ENCODE data around the gene ACTL6A. TPM values are rescaled to one million over a fixed set of nuclear protein-coding genes. Genes with fewer than 3 reads are reported as not detected.
A peak's percentile ranks its signal among the peaks of the same experiment; 100 is the strongest.

ACTL6A gene
- total RNA-seq, 3 donors from 2014 or later: 86.7 to 96.8 (median 92.3) TPM

DNA sequence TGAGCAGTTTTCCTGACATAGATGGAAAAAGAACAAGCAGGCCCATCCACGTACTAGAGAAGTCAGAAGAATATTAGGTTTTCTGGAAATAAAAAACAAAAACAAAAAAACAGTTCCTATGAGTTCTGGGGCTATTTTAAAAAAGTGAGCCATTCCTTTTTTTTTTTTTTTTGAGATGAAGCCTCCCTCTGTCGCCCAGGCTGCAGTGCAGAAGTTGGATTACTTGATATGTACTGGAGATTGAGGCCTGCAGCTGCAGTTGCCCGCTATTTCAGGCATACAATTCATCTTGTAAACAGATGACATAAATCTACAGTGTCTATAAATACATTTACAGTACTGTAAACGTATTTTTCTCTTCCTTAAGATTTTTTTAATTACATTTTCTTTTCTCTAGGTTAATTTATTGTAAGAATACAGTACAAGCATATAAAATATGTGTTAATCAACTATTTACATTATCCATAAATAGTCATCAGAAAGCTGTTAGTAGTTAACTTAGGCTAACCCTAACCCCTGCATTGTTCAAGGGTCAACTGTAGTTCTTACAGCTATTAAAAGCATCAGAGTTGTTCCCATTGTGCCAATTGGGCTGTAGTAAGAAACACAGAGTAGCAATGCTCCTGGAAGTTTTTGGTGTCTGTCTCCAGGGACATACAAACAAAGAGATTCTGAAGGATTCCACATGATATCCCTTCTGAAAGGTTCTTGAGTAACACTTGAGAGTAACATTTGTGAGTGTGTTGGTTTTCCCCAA, 11.2 kb upstream of the ACTL6A start:
- Mint-ChIP-seq H3K27me3 (ENCODE audit: low read depth) (peaks cover 4% of the 10 kb centered on the region), H3K9me3 (no peaks in the 10 kb centered on the region), H3K36me3 (ENCODE audit: insufficient read depth) (no peaks in the 10 kb centered on the region), H3K4me1 (ENCODE audit: low read depth) (no peaks in the 10 kb centered on the region), H3K4me3 (no peak overlapping the region)
- ATAC-seq (no peak), DNase-seq (no peak)

DNA sequence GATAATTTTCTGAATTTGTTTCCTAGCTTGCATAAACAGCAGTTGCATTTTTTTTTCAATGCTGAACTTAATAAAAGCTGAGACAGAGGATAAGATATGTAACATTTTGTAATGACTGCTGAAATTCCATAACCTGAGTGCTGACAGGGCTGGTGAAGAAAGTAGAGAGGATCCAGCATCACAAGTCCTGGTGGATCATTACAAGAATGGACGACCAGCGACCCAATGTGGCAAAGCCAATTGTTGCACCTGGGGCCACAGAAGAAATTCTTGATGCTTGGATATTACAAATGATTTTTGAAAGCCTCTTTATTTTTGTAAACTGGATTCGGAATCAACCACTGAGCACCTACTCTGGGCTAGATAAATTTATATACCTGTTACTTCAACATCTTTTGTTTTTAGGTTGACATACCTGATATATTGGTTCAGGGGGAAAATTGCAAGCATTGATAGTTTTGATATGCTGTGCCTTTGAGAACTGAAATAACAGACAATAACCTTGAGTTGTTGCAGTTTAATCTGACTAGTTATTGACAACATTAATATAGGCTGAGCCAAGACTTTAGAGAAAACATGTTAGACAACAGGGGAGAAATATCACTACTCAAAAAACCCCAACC, 3.9 kb upstream of the ACTL6A start:
- DNase-seq: peak; percentile 17
- no peak for ATAC-seq
- peaks cover 9% of the 10 kb centered on the region for H3K4me1 Mint-ChIP-seq (ENCODE audit: low read depth)
- no peaks in the 10 kb centered on the region for H3K9me3 Mint-ChIP-seq
- H3K4me3 Mint-ChIP-seq: no peak overlapping the region
- H3K36me3 Mint-ChIP-seq (ENCODE audit: insufficient read depth): no peaks in the 10 kb centered on the region
- peaks cover 6% of the 10 kb centered on the region for H3K27me3 Mint-ChIP-seq (ENCODE audit: low read depth)

DNA sequence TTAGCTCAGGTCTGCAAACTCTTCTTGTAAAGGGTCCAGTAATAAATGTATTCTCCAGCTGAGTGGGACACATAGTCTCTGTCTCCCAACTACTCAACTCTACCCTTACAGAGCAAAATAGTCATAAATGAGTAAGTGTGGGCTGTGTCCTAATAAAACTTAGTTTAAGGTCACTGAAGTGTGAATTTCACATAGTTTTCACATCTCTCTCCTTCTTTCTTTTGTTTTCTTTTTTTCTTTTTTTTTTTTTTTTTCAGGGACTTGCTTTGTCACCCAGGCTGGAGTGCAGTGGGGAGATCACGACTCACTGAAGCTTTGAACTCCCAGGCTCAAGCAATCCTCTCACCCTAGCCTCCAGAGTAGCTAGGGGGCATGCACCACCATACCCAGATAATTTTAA, 1.9 kb upstream of the ACTL6A start:
- Mint-ChIP-seq H3K9me3 (no peaks in the 10 kb centered on the region), H3K27me3 (ENCODE audit: low read depth) (peaks cover 6% of the 10 kb centered on the region), H3K36me3 (ENCODE audit: insufficient read depth) (no peaks in the 10 kb centered on the region), H3K4me1 (ENCODE audit: low read depth) (peaks cover 25% of the 10 kb centered on the region), H3K4me3 (no peak overlapping the region)
- DNase-seq (no peak), ATAC-seq (no peak)

DNA sequence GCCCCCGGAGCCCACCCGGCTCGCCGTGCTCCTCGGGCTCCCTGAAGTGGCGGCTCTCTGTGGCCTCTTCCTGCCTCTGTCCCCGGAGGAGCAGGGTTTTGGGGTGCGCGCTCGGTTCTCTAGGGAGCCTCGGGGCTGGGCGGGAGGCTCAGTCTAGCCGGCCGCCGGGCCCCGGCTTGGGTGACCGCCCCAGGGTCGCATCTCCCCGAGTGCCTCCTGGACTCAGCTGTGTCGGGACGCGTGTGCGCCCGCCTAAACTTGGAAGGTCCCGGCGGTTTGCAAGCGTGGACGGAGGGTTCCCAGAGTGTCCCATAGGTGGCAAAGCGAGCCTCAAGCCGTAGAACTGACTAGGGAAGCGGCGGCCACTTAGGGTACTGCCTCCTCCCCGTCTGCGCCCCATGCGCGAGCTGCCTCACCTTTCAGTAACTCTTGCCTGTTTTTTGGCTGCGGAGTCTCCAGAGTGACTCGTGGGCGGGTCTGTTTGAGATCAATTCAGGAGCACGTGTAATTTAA, 601 bp downstream of the ACTL6A start:
- peaks cover 2% of the 10 kb centered on the region for H3K27me3 Mint-ChIP-seq (ENCODE audit: low read depth)
- H3K36me3 Mint-ChIP-seq (ENCODE audit: insufficient read depth): no peaks in the 10 kb centered on the region
- peak; percentile 51 for DNase-seq
- ATAC-seq: peak; percentile 64 to 66
- H3K4me1 Mint-ChIP-seq (ENCODE audit: low read depth): peaks cover 31% of the 10 kb centered on the region
- no peaks in the 10 kb centered on the region for H3K9me3 Mint-ChIP-seq
- peak overlapping the region; percentile 95 for H3K4me3 Mint-ChIP-seq

DNA sequence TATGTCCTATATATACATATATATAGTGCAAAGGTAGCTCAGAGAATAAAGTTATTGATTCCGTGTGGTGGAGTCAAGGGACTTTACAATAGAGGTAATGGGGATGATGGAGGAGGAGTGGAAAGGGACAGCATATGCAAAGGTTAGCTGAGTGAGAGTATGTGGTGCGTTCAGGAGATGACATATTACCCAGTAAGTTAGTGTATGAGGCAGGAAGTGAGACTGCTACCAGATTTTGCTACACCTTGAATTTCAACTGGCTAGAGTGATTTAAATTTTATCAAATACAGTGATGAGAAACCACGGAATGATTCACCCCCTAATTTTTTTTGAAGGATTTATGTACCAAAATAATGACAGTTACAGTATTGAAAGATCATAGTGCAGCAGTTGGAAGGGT, 2.8 kb downstream of the ACTL6A start:
- no peak for ATAC-seq
- peaks cover 7% of the 10 kb centered on the region for H3K36me3 Mint-ChIP-seq (ENCODE audit: insufficient read depth)
- peaks cover 33% of the 10 kb centered on the region for H3K4me1 Mint-ChIP-seq (ENCODE audit: low read depth)
- no peak for DNase-seq
- no peaks in the 10 kb centered on the region for H3K9me3 Mint-ChIP-seq
- peaks cover 2% of the 10 kb centered on the region for H3K27me3 Mint-ChIP-seq (ENCODE audit: low read depth)
- peak overlapping the region; percentile 19 for H3K4me3 Mint-ChIP-seq

DNA sequence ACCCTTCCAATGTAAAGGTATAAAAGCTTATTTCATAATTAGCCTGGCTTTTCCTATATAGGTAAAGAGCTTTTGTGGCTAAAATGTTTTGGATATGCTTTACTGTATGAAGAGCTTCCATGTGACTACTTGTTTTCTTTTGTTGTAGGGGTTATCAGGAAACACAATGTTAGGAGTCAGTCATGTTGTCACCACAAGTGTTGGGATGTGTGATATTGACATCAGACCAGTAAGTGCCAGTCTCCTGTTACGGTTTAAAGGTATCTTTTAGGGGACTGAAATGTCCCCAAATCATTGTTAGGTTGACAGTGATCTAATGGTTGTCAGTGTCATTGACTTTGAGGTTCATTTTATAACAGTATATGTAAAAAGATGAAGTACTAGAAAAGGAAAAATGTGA, 18.3 kb downstream of the ACTL6A start:
- Mint-ChIP-seq H3K4me3 (no peak overlapping the region), H3K9me3 (no peaks in the 10 kb centered on the region), H3K27me3 (ENCODE audit: low read depth) (no peaks in the 10 kb centered on the region), H3K4me1 (ENCODE audit: low read depth) (no peaks in the 10 kb centered on the region), H3K36me3 (ENCODE audit: insufficient read depth) (peaks cover 24% of the 10 kb centered on the region)
- ATAC-seq (no peak), DNase-seq (no peak)

DNA sequence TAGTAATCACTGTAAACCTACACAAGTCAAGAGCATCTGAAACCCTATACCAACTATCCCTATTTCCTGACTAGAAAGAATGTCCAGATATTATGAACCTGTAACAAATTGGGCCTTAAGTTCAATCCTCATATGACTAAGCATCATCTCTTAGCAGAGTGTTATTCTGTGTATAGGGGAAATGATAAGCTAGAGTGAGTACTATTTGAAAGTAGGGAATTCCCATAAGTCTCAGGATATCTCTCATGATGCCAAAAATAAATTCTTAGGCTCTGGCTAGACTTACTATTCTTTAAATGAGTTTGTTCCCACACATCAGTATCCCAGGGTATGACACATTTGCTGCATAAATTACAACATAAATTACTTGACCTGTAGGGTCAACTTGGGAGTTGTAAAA, 26.4 kb downstream of the ACTL6A start:
- DNase-seq (no peak), ATAC-seq (peak; percentile 34 to 35)
- no peak overlapping the region for H3K4me3 Mint-ChIP-seq
- H3K36me3 Mint-ChIP-seq (ENCODE audit: insufficient read depth): peaks cover 20% of the 10 kb centered on the region
- H3K9me3 Mint-ChIP-seq: no peaks in the 10 kb centered on the region
- no peaks in the 10 kb centered on the region for H3K27me3 Mint-ChIP-seq (ENCODE audit: low read depth)
- peaks cover 5% of the 10 kb centered on the region for H3K4me1 Mint-ChIP-seq (ENCODE audit: low read depth)

DNA sequence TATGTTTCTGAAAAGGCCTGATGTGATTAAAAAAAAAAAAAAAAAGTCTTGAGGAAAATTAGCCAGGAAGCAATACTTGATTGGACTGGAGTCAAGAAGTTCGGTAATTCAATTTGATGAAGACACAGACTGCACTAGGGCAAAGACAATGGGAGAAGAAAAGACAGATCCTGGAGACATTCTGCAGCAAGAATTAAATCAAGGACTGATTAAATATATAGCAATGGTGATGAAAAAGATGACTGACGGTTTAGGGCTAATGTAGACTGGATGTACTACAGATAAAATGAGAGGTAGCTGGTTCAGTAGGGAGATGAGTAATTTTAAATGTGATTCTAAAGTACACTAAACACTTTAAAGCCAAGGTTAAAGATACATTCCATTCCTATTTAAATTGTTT, 27.9 kb downstream of the ACTL6A start:
- DNase-seq: no peak
- no peak overlapping the region for H3K4me3 Mint-ChIP-seq
- H3K36me3 Mint-ChIP-seq (ENCODE audit: insufficient read depth): peaks cover 19% of the 10 kb centered on the region
- ATAC-seq: no peak
- H3K4me1 Mint-ChIP-seq (ENCODE audit: low read depth): peaks cover 5% of the 10 kb centered on the region
- H3K27me3 Mint-ChIP-seq (ENCODE audit: low read depth): no peaks in the 10 kb centered on the region
- no peaks in the 10 kb centered on the region for H3K9me3 Mint-ChIP-seq

DNA sequence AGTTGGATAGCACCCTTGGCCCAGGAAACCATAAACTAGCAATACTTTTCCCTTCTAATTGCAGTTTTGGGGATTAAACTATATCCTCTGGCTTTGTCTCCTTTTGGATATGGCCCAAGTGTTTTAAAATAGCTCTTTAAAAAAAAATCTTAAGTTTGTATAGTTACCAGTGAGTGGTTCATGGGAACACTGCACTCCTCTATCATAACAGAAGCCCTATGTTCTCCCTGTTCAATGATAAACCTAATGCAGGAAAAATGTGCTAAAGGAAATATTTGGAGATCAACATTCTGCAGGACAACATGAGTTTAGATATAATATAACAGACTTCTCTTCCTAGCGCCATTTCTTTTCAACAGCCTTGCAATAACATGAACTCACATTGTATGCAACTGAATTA, 28.6 kb downstream of the ACTL6A start:
- Mint-ChIP-seq H3K4me1 (ENCODE audit: low read depth) (peaks cover 5% of the 10 kb centered on the region), H3K27me3 (ENCODE audit: low read depth) (no peaks in the 10 kb centered on the region), H3K9me3 (no peaks in the 10 kb centered on the region), H3K36me3 (ENCODE audit: insufficient read depth) (peaks cover 20% of the 10 kb centered on the region), H3K4me3 (no peak overlapping the region)
- ATAC-seq: no peak
- DNase-seq: no peak

DNA sequence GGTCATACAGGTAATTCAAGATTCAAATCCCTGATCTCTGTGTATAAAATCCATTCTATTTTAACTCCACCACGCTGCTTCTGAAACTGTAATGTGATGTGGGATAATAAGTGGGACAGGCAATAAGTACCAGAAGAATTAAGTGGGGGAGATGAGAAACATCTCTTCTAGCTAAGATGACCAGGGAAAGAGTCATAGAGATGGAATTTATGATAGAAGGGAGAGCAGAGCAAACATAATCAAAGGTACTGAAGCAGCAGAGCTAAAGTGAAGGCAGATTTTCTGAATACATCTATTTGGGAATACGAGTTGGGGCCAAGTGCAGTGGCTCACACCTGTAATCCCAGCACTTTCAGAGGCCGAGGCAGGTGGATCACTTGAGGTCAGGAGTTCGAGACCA, 36.8 kb downstream of the ACTL6A start:
- no peak overlapping the region for H3K4me3 Mint-ChIP-seq
- peaks cover 7% of the 10 kb centered on the region for H3K4me1 Mint-ChIP-seq (ENCODE audit: low read depth)
- no peaks in the 10 kb centered on the region for H3K27me3 Mint-ChIP-seq (ENCODE audit: low read depth)
- peaks cover 16% of the 10 kb centered on the region for H3K36me3 Mint-ChIP-seq (ENCODE audit: insufficient read depth)
- H3K9me3 Mint-ChIP-seq: no peaks in the 10 kb centered on the region
- no peak for DNase-seq
- no peak for ATAC-seq

DNA sequence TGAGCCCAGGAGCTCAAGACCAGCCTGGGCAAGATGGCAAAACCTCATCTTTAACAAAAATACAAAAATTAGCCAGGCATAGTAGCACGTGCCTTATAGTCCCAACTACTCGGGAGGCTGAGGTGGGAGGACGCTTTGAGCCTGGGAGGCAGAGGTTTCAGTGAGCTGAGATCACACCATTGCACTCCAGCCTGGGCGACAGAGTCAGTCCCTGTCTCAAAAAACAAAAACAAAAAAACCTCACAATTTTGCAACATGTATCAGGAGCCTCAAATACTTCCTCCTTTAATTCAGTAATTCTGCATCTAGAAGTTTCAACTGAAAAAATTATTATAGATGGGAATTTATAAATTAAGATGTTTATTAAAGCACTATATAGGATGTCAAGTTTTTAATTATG, 40.6 kb downstream of the ACTL6A start:
- H3K27me3 Mint-ChIP-seq (ENCODE audit: low read depth): no peaks in the 10 kb centered on the region
- DNase-seq (no peak), ATAC-seq (no peak)
- peak overlapping the region; percentile 99 for H3K4me3 Mint-ChIP-seq
- peaks cover 29% of the 10 kb centered on the region for H3K4me1 Mint-ChIP-seq (ENCODE audit: low read depth)
- no peaks in the 10 kb centered on the region for H3K9me3 Mint-ChIP-seq
- peaks cover 15% of the 10 kb centered on the region for H3K36me3 Mint-ChIP-seq (ENCODE audit: insufficient read depth)

DNA sequence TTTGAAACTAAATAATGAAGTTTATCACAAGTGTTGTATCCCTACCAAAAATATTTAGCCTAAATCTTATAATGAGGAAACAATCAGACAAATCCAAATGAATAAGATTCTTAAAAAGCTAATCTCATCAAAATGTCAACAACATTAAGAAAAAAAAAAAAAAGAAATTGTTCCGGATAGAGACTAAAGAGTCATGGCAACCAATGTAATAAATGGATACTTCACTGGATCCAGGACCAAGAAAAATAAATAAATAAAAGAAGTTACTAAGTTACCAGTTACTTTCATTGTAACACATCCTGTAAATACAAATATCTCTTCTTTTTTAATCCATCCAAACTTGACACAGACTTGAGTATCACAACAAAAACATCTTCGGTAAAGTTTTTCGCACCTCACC, 41.1 kb downstream of the ACTL6A start:
- no peaks in the 10 kb centered on the region for H3K27me3 Mint-ChIP-seq (ENCODE audit: low read depth)
- H3K4me3 Mint-ChIP-seq: peak overlapping the region; percentile 99
- H3K4me1 Mint-ChIP-seq (ENCODE audit: low read depth): peaks cover 32% of the 10 kb centered on the region

DNA sequence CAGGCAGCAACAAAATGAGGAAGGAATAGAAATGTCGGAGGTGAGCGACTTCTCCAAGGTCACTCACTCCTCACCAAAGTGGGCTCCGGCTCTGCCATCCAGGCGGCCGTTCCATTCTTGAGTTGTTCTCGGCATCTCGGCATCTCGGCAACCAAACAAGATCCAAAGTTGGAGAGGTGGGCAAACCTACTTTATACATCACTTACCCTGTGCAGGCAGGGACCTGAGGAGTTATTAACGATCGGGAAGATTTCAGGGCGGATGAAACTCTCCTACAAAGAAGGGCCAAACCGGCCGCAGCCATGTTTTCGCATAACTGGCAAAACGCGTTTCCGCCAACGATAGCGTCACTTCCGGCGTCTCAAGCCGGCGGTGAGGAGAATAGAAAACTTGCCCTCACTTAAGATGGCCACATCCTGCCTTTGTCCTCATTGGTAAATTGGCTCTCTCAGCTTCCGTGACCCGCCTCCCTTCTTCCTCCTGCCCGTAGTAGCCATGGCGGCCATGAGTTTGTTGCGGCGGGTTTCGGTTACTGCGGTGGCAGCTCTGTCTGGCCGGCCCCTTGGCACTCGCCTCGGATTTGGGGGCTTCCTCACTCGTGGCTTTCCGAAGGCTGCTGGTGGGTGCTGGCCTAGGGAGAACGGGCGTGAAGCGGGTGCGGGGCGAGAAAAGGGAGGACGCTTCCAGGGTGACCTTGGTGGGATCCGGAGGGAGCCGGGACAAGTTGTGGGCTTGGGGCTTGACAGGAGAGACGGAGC, 41.8 kb downstream of the ACTL6A start, which contains the start of the genes MRPL47 and NDUFB5:
Gene MRPL47, minus strand, starts transcription at position 318 of the 758 bp plus-strand sequence. Its CDS starts 14 bp downstream, at position 304.
Gene NDUFB5, plus strand, starts transcription at position 474 of the 758 bp plus-strand sequence. Its CDS starts 22 bp downstream, at position 496.
- H3K4me1 Mint-ChIP-seq (ENCODE audit: low read depth): peaks cover 38% of the 10 kb centered on the region
- no peaks in the 10 kb centered on the region for H3K27me3 Mint-ChIP-seq (ENCODE audit: low read depth)
- peaks cover 13% of the 10 kb centered on the region for H3K36me3 Mint-ChIP-seq (ENCODE audit: insufficient read depth)
- DNase-seq (peak; percentile 88), ATAC-seq (peak; percentile 97)
- no peaks in the 10 kb centered on the region for H3K9me3 Mint-ChIP-seq
- peak within 1 kb of the TSS; percentile 99 for H3K4me3 Mint-ChIP-seq

More for the DNA sequence above, 41.1 kb downstream of the ACTL6A start:
- no peaks in the 10 kb centered on the region for H3K9me3 Mint-ChIP-seq
- ATAC-seq: no peak
- DNase-seq: no peak
- peaks cover 15% of the 10 kb centered on the region for H3K36me3 Mint-ChIP-seq (ENCODE audit: insufficient read depth)

DNA sequence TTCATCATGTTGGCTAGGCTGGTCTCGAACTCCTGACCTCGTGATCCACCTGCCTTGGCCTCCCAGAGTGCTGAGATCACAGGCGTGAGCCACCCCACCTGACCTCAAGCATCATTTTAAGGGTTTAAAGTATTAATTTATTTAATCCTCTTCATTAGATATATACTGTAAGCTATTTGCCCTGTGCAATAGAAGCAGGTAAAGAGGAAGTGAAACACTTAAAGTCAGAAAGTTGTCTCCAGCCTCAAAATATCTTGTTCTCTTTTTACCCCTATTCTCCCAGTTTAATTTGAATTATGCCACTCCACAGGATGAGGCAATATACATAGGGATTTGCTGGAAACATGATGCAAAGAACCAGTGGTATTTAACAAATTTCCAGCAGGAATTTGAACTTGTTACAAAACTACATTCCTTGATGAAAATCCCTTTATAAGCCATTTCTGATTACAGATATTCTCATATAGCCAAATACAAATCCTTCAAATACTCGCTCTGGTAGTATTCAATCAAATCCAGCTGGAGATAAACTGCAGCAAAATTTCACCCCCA, 43.9 kb downstream of the ACTL6A start:
- no peak for DNase-seq
- H3K9me3 Mint-ChIP-seq: no peaks in the 10 kb centered on the region
- no peaks in the 10 kb centered on the region for H3K27me3 Mint-ChIP-seq (ENCODE audit: low read depth)
- no peak for ATAC-seq
- peak overlapping the region; percentile 54 for H3K4me3 Mint-ChIP-seq
- H3K36me3 Mint-ChIP-seq (ENCODE audit: insufficient read depth): peaks cover 15% of the 10 kb centered on the region
- H3K4me1 Mint-ChIP-seq (ENCODE audit: low read depth): peaks cover 46% of the 10 kb centered on the region

All from activated T-cell treated with anti-CD3 and anti-CD28 coated beads, Interleukin-2, amount 50 U/mL, for 4 hours (primary cell).